H1 (cell line): ENCODE measurements around the gene RNASE13. TPM values are rescaled to one million over a fixed set of nuclear protein-coding genes. Genes with fewer than 3 reads are reported as not detected.

Source experiments
- CEBPB ChIP-seq: IDR thresholded peaks from 2 replicates; pipeline ENCODE4 v1.6.1; 2012; ENCODE audit warnings: low read depth, low read length
- CREB1 ChIP-seq: IDR thresholded peaks from 2 replicates; pipeline ENCODE4 v1.6.1; 2012; ENCODE audit warnings: inconsistent platforms
- CTCF ChIP-seq, 3 experiments: IDR thresholded peaks; 1 replicate in 2 of 3; 2 replicates in 1 of 3; pipeline versions ENCODE4 v1.5.1 to v1.6.1; 2011; ENCODE audit warnings: low read length in 3 of 3, mild to moderate bottlenecking in 3 of 3, inconsistent platforms in 2 of 3, low read depth in 1 of 3, moderate library complexity in 1 of 3; ENCODE audit not compliant: insufficient read depth in 1 of 3; ENCODE audit errors: control extremely low read depth in 1 of 3
- GTF2F1 ChIP-seq: IDR thresholded peaks from 2 replicates; pipeline ENCODE4 v1.6.1; 2012; ENCODE audit warnings: low read depth, low read length, improper control_type of control experiment, borderline replicate concordance
- HDAC2 ChIP-seq, 2 experiments: fragments of 300-600 bp in 1 of 2; sonication (generic) in 1 of 2; IDR thresholded peaks; 2 replicates each; pipeline ENCODE4 v1.6.1; 2011 to 2012; ENCODE audit warnings: low read depth in 2 of 2, low read length in 2 of 2, mild to moderate bottlenecking in 2 of 2, moderate library complexity in 2 of 2, borderline replicate concordance in 1 of 2, inconsistent platforms in 1 of 2
- JUN ChIP-seq: IDR thresholded peaks from 2 replicates; pipeline ENCODE4 v1.6.1; 2011; ENCODE audit warnings: low read depth, mild to moderate bottlenecking, improper control_type of control experiment, low read length
- KDM4A ChIP-seq: IDR thresholded peaks from one replicate; pipeline ENCODE4 v1.7.1; 2012; ENCODE audit warnings: low read depth, mild to moderate bottlenecking, moderate library complexity, low read length, inconsistent platforms; ENCODE audit not compliant: severe bottlenecking
- KDM5A ChIP-seq: fragments of 200-600 bp; IDR thresholded peaks from 2 replicates; pipeline ENCODE4 v1.7.1; 2012; ENCODE audit warnings: mild to moderate bottlenecking, low read length, inconsistent platforms, mixed read lengths
- MAFK ChIP-seq: IDR thresholded peaks from 2 replicates; pipeline ENCODE4 v1.6.1; 2012; ENCODE audit warnings: low read depth, mild to moderate bottlenecking, improper control_type of control experiment, low read length
- MAX ChIP-seq: IDR thresholded peaks from 2 replicates; pipeline ENCODE4 v1.6.1; 2012; ENCODE audit warnings: inconsistent platforms
- NANOG ChIP-seq: IDR thresholded peaks from 2 replicates; pipeline ENCODE4 v1.6.1; 2011; ENCODE audit warnings: low read length, low read depth, mild to moderate bottlenecking, inconsistent platforms; ENCODE audit not compliant: insufficient read depth, poor library complexity, severe bottlenecking
- RXRA ChIP-seq: IDR thresholded peaks from 2 replicates; pipeline ENCODE4 v1.6.1; 2011; ENCODE audit warnings: low read depth, mild to moderate bottlenecking, low read length, moderate library complexity; ENCODE audit not compliant: insufficient read depth
- SAP30 ChIP-seq: fragments of 300-600 bp; sonication (generic); IDR thresholded peaks from 2 replicates; pipeline ENCODE4 v1.7.1; 2012; ENCODE audit warnings: low read length, moderate library complexity, mild to moderate bottlenecking, inconsistent platforms; ENCODE audit not compliant: insufficient read depth, insufficient replicate concordance
- SIRT6 ChIP-seq: IDR thresholded peaks from one replicate; pipeline ENCODE4 v1.7.1; 2012; ENCODE audit warnings: low read length, inconsistent platforms
- SP1 ChIP-seq: IDR thresholded peaks from 2 replicates; pipeline ENCODE4 v1.6.1; 2011; ENCODE audit warnings: low read depth, low read length
- SP2 ChIP-seq: IDR thresholded peaks from 2 replicates; pipeline ENCODE4 v1.6.1; 2012; ENCODE audit warnings: mild to moderate bottlenecking, low read length, inconsistent platforms
- SP4 ChIP-seq: IDR thresholded peaks from 2 replicates; pipeline ENCODE4 v1.6.1; 2012; ENCODE audit warnings: low read length, inconsistent platforms
- SRF ChIP-seq: IDR thresholded peaks from 2 replicates; pipeline ENCODE4 v1.6.1; 2011; ENCODE audit warnings: mild to moderate bottlenecking, low read depth, low read length, moderate library complexity
- TCF12 ChIP-seq: IDR thresholded peaks from 2 replicates; pipeline ENCODE4 v1.6.1; 2011; ENCODE audit warnings: low read depth, mild to moderate bottlenecking, low read length
- polyA plus RNA-seq, 7 experiments: library from polyadenylated mRNA; depleted of rRNA in 3 of 7; stranded (reverse) in 5 of 7; unstranded in 2 of 7; fragments of >200 nt in 5 of 7; fragments of 200-250 nt in 2 of 7; gene quantifications; 1 replicate in 5 of 7; 2 replicates in 1 of 7; 4 replicates in 1 of 7; pipeline versions ENCODE4 v1.2.1 to v1.2.3, GENCODE V29; 2011 to 2013; ENCODE audit warnings: missing spikeins in 2 of 7, mixed read lengths in 2 of 7
- total RNA-seq: library from RNA; stranded (reverse); fragmentation: NEBNext Ultra II Directional; extraction: Animal tissue kit (Norgen Biotek cat#: 25700); gene quantifications from 2 replicates; pipeline ENCODE4 v1.2.1, GENCODE V29; 2021
- TF ChIP-seq, protein P1 (sequence below): IDR thresholded peaks from 2 replicates; pipeline ENCODE4 v1.6.1; 2012; ENCODE audit warnings: low read length, inconsistent platforms

RNASE13 gene
- total and polyA plus RNA-seq, 2 of the 8 experiments (the other 6 are each of a cell fraction or from before 2014, with no cell fraction given), result not detected

DNA sequence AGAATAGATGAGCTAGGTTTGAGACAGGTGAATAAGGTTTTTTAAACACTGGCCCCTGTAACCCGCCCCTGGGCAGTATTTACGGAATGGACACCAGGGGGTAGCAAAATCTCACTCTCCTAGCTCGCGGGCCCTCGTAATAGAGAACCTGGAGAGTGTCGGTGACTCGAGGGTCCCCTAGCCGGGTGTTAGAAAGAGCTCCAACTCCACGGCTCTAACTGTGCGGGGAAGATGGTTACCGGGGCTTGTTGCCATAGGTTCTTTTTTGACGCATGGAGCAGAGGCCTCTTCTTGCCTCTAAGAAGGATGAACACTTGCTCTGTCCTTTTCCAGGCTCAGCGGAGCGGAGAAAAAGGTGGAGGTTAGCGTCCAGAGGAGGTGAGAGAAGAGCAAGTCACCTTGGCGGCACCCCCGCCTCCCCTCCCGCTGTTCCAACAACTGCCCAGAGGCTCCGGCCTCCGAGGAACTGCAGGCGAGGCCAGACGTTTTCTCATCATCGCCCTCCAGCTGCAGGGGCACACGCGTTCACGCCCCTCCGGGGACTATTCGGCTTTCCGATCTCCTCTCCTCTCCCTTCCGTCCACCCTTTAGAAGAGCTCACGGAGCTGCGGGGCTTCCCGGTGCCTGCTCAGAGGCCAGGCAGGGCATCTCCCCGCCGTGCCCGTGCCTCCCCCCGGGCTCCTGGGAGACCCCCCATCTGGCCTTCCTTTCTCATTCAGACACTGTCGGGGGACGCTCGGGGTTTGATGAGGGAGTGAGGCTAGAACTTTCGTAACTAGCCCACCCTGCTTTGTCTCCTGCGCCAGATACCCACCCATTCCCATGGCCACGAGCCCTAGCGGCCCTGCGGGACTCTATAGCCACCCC lies 34.1 kb upstream of the RNASE13 start (continued):
- TF ChIP-seq TCF12, result no peak
- TF ChIP-seq HDAC2 (IDR thresholded peaks at IDR 0.05; ENCODE audit: borderline replicate concordance in 1 of 2, low read depth in 2 of 2, low read length in 2 of 2), result no peak
- no peak for TF ChIP-seq CEBPB
- TF ChIP-seq SRF, result no peak
- TF ChIP-seq MAFK, result no peak
- TF ChIP-seq SIRT6, result no peak
- TF ChIP-seq JUN, result no peak
- TF ChIP-seq SP1, result no peak
- TF ChIP-seq SAP30, result no peak
- TF ChIP-seq GTF2F1, result no peak
- peak; percentile 36 to 66 (median 52) for TF ChIP-seq CTCF (IDR thresholded peaks at IDR 0.05; ENCODE audit: control extremely low read depth in 1 of 3, insufficient read depth in 1 of 3, low read depth in 1 of 3, low read length in 3 of 3)
- TF ChIP-seq MAX, result peak; percentile 10; the same call in 1 of the 2 replicates
- no peak for TF ChIP-seq KDM5A
- no peak for TF ChIP-seq CREB1
- TF ChIP-seq KDM4A, result peak; percentile 54
- no peak for TF ChIP-seq NANOG
- no peak for TF ChIP-seq SP2
- no peak for TF ChIP-seq SP4
- TF ChIP-seq, protein P1, sequence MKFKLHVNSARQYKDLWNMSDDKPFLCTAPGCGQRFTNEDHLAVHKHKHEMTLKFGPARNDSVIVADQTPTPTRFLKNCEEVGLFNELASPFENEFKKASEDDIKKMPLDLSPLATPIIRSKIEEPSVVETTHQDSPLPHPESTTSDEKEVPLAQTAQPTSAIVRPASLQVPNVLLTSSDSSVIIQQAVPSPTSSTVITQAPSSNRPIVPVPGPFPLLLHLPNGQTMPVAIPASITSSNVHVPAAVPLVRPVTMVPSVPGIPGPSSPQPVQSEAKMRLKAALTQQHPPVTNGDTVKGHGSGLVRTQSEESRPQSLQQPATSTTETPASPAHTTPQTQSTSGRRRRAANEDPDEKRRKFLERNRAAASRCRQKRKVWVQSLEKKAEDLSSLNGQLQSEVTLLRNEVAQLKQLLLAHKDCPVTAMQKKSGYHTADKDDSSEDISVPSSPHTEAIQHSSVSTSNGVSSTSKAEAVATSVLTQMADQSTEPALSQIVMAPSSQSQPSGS, result no peak
- TF ChIP-seq RXRA, result no peak
